Esophagus squamous epithelium (tissue), 5 donors: ENCODE results near the gene NDFIP1. TPM values are rescaled to one million over a fixed set of nuclear protein-coding genes. Genes with fewer than 3 reads are reported as not detected.

ENCODE experiments used
- DNase-seq: peaks from one replicate; lab custom pipeline; 2025; lab: John Stamatoyannopoulos, UW
- H3K27ac ChIP-seq, 4 donors: fragments of 200-600 bp; sonication (generic); one replicate each; pipeline ENCODE4 v1.5.1; 2016 to 2019; ENCODE audit warnings: mild to moderate bottlenecking in 1 of 4
- H3K27me3 ChIP-seq, 4 donors: fragments of 200-600 bp; sonication (generic); 1 replicate in 3 of 4; 2 replicates in 1 of 4; pipeline versions ENCODE4 v1.5.1 to v1.6.0; 2017 to 2021; ENCODE audit warnings: antibody characterized with exemption in 1 of 4
- H3K36me3 ChIP-seq, 3 donors: fragments of 200-600 bp; sonication (generic); one replicate each; pipeline ENCODE4 v1.5.1; 2016 to 2019
- H3K4me1 ChIP-seq, 3 donors: fragments of 200-600 bp; sonication (generic); one replicate each; pipeline ENCODE4 v1.5.1; 2017 to 2019
- H3K4me3 ChIP-seq, 4 donors: fragments of 200-600 bp; sonication (generic); 1 replicate in 3 of 4; 2 replicates in 1 of 4; pipeline ENCODE4 v1.5.1; 2016 to 2019; ENCODE audit warnings: mild to moderate bottlenecking in 2 of 4, moderate library complexity in 1 of 4
- H3K9me3 ChIP-seq, 3 donors: fragments of 200-600 bp; sonication (generic); one replicate each; pipeline ENCODE4 v1.5.1; 2016 to 2019
- POLR2A ChIP-seq, 4 donors: fragments of 450-650 bp; IDR thresholded peaks; one replicate each; pipeline ENCODE4 v1.6.1; 2017; ENCODE audit warnings: antibody characterized with exemption in 4 of 4, mild to moderate bottlenecking in 4 of 4, moderate library complexity in 3 of 4
- WGBS, 2 donors: methylation state at CpG; one replicate each; pipeline ENCODE4 v1.1.5; 2018; 5-methylcytosine and 5-hydroxymethylcytosine counted together
- intact Hi-C: fragments of 100-400 bp; cut with DNase I; formaldehyde crosslinking; loops from one replicate; pipeline ENCODE4 v1.15.0; 2022
- total RNA-seq, 4 donors: library from RNA; depleted of rRNA; stranded (reverse); fragments of >200 nt; gene quantifications; one replicate each; pipeline ENCODE4 v1.1.0, GENCODE V29; 2016
- TF ChIP-seq, protein P1 (sequence below), 6 experiments: fragments of 450-650 bp in 4 of 6; fragments of 200-600 bp in 2 of 6; sonication (generic) in 2 of 6; IDR thresholded peaks; one replicate each; pipeline ENCODE4 v1.5.1; 2016 to 2019; ENCODE audit warnings: antibody characterized with exemption in 6 of 6, mild to moderate bottlenecking in 4 of 6, moderate library complexity in 4 of 6
- donor health status: DM: yes; HTN: yes; CAD: no.

Gene NDFIP1
- total RNA-seq, 4 donors from 2014 or later = 34.1 to 82.6 (median 38.9) TPM

DNA sequence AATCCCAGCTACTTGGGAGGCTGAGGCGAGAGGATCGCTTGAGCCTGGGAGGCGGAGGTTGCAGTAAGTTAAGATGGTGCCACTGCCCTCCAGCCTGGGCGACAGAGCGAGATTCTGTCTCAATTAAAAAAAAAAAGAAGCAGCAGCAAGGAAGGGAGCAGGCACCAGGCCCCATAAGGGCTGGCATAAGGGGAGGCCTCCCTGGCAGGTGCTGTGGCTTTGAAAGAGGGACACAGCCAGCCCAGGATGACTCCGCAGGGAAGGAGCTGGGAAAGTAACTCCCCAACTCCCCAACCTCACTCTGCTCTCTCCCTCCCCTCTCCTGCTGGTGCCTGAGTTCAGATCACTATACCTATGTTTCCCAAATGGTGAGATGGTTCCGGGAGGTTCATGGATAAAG lies 70.1 kb downstream of the NDFIP1 start:
- Histone ChIP-seq H3K27ac (no peak overlapping the region), H3K9me3 (no peaks in the 10 kb centered on the region), H3K4me3 (no peak overlapping the region), H3K27me3 (peaks cover 0 to 7% (median 0%) of the 10 kb centered on the region in 4 donors), H3K4me1 (no peaks in the 10 kb centered on the region), H3K36me3 (no peaks in the 10 kb centered on the region)
- WGBS, 2 donors = 96 to 99% methylated on average over 5 to 7 of the region's 7 CpGs
- TF ChIP-seq, protein P1, sequence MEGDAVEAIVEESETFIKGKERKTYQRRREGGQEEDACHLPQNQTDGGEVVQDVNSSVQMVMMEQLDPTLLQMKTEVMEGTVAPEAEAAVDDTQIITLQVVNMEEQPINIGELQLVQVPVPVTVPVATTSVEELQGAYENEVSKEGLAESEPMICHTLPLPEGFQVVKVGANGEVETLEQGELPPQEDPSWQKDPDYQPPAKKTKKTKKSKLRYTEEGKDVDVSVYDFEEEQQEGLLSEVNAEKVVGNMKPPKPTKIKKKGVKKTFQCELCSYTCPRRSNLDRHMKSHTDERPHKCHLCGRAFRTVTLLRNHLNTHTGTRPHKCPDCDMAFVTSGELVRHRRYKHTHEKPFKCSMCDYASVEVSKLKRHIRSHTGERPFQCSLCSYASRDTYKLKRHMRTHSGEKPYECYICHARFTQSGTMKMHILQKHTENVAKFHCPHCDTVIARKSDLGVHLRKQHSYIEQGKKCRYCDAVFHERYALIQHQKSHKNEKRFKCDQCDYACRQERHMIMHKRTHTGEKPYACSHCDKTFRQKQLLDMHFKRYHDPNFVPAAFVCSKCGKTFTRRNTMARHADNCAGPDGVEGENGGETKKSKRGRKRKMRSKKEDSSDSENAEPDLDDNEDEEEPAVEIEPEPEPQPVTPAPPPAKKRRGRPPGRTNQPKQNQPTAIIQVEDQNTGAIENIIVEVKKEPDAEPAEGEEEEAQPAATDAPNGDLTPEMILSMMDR (IDR thresholded peaks at IDR 0.05) = no peak
- no peak for TF ChIP-seq POLR2A (IDR thresholded peaks at IDR 0.05)
- no peak for DNase-seq
- intact Hi-C loops = no loop called here

DNA sequence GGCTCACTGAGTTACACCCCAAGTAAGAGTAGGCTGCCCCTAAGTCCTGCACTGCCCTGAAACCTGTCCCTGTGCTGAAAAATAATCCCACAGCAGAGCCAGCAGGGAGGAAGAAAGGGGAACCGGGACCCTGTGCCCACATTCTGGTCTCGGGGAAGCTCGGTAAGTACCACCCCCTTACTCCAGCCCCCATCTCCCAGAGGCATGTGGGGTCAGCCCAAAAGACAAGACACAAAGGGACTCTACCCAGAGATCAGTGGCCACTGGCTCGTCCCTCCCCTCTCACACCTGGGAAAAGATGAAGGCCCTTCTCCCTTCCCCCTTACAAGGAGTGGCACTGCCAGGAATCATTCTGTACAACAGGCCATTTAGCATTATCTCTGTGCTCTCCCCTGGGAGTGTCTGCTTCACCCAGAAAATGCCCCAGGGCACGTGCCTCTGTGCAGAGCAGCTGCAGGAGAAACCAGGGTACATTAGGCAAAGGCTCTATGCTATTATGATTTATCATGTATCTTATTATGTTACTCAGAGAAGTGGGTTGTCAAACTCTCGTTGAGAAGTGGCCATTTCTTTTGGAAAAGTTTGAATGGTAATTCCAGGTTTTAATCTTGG lies 71.3 kb downstream of the NDFIP1 start:
- H3K4me3 ChIP-seq = no peak overlapping the region
- WGBS, 2 donors = 48 to 83% methylated on average over 2 to 5 of the region's 6 CpGs
- H3K27me3 ChIP-seq = peaks cover 0 to 10% (median 0%) of the 10 kb centered on the region in 4 donors
- H3K9me3 ChIP-seq = no peaks in the 10 kb centered on the region
- H3K4me1 ChIP-seq = no peaks in the 10 kb centered on the region
- no peak overlapping the region for H3K27ac ChIP-seq
- DNase-seq = no peak
- no peaks in the 10 kb centered on the region for H3K36me3 ChIP-seq
- no peak for TF ChIP-seq POLR2A (IDR thresholded peaks at IDR 0.05)
- TF ChIP-seq, protein P1 (IDR thresholded peaks at IDR 0.05) = no peak
- intact Hi-C loops = no loop called here

DNA sequence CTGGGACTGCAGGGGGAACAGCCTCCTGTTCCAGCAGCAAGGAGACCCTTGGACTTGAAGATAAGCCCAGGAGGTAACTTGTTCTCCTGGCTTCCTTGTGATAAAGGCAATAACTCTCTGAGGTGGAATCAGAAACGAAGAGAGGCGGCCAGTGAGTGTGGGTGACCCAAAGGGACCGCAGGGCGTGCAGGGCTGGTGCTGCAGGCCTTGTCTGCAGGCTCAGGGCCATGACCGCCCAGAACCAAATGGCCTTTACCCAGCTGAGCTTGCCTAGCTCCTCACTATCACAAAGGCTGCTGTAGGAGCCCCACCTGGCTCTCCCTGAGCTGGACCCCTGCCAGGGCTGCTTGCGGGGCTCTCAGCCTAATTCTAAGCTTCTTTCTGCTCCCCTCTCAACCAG lies 72.5 kb downstream of the NDFIP1 start:
- TF ChIP-seq, protein P1 (IDR thresholded peaks at IDR 0.05) = no peak
- TF ChIP-seq POLR2A (IDR thresholded peaks at IDR 0.05) = no peak
- Histone ChIP-seq H3K27me3 (peaks cover 0 to 10% (median 0%) of the 10 kb centered on the region in 4 donors), H3K4me3 (no peak overlapping the region), H3K9me3 (no peaks in the 10 kb centered on the region), H3K27ac (no peak overlapping the region), H3K36me3 (no peaks in the 10 kb centered on the region), H3K4me1 (no peaks in the 10 kb centered on the region)
- 93 to 97% methylated on average over 5 of the region's 6 CpGs for WGBS, 2 donors
- no peak for DNase-seq
- intact Hi-C loops = no loop called here

DNA sequence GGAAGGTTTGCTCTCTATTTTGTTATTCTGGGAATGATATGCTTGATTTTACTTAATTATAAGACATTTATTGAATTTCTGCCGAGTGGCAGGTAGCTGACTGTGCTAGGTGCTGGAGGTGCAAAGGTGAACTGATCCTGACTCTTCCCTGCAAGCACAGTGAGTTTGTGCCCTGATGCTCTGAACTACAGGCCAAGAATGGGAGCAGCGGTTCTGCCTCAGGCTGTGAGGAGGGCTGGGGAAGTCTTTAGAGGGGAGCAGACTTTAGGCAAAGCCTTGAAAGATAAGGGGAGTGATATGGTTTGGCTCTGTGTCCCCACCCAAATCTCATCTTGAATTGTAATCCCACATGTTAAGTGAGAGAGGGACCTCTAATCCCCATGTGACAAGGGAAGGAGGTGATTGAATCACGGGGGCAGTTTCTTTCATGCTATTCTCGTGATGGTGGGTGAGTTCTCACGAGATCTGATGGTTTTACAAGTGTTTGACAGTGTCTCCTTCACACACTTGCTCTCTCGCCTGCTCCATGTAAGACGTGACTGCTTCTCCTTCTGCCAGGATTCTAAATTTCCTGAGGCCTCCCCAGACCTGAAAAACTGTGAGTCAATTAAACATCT lies 73.1 kb downstream of the NDFIP1 start:
- intact Hi-C loops = no loop called here
- Histone ChIP-seq H3K36me3 (no peaks in the 10 kb centered on the region), H3K27me3 (peaks cover 0 to 10% (median 0%) of the 10 kb centered on the region in 4 donors), H3K4me1 (no peaks in the 10 kb centered on the region), H3K9me3 (no peaks in the 10 kb centered on the region), H3K27ac (no peak overlapping the region), H3K4me3 (no peak overlapping the region)
- DNase-seq = no peak
- WGBS, 2 donors = 68 to 74% methylated on average over 7 of the region's 7 CpGs
- TF ChIP-seq, protein P1 (IDR thresholded peaks at IDR 0.05) = no peak

DNA sequence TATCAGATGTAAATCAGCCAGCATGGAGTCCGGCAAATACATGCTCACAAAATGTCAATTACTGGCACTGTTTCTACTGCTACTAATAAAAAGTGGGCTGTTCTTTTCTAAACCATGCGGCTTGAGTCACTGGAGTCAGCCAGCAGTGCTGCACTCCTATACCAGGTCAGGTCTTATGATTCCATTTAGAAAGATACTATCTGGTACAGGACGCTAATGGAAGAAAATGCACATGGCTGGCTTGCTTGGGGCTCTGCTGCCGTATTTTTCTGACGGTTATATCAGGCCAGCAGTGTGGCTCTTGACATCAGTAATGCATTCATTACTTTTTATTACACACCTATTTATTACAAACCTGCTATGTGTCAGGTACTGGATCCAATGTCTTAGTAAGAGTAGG lies 74.3 kb downstream of the NDFIP1 start:
- Histone ChIP-seq H3K27ac (no peak overlapping the region), H3K9me3 (no peaks in the 10 kb centered on the region), H3K36me3 (no peaks in the 10 kb centered on the region), H3K4me3 (no peak overlapping the region), H3K27me3 (peaks cover 0 to 8% (median 0%) of the 10 kb centered on the region in 4 donors), H3K4me1 (no peaks in the 10 kb centered on the region)
- WGBS, 2 donors = 89 to 93% methylated on average over 5 of the region's 5 CpGs
- intact Hi-C loops = no loop called here
- TF ChIP-seq POLR2A (IDR thresholded peaks at IDR 0.05) = no peak
- TF ChIP-seq, protein P1 (IDR thresholded peaks at IDR 0.05) = no peak
- DNase-seq = no peak
